K562 (cell line): ENCODE data around the gene CFDP1. TPM values are rescaled to one million over a fixed set of nuclear protein-coding genes. Genes with fewer than 3 reads are reported as not detected.
A peak's percentile ranks its signal among the peaks of the same experiment; 100 is the strongest.

Source experiments
- CBX8 ChIP-seq: fragments of 200-600 bp; sonication (generic); IDR thresholded peaks from 2 replicates; pipeline ENCODE4 v1.6.1; 2012; ENCODE audit warnings: borderline replicate concordance, mixed run types, low read depth, mild to moderate bottlenecking, moderate library complexity, mixed read lengths, low read length, control low read depth, inconsistent platforms; ENCODE audit not compliant: poor library complexity, severe bottlenecking; ENCODE audit errors: extremely low read depth
- ELF1 ChIP-seq: fragments of 200-800 bp; sonication (Bioruptor generic); IDR thresholded peaks from 2 replicates; pipeline ENCODE4 v1.6.1; 2016; ENCODE audit warnings: missing genetic modification characterization, missing compliant biosample characterization
- HNRNPL ChIP-seq: fragments of 200-400 bp; formaldehyde crosslinking; IDR thresholded peaks from 2 replicates; pipeline ENCODE4 v1.6.1; 2017; ENCODE audit warnings: low read depth, mild to moderate bottlenecking, low read length
- MAZ ChIP-seq, 2 experiments: fragments of 450-650 bp in 1 of 2; sonication (generic) in 1 of 2; formaldehyde crosslinking; IDR thresholded peaks in 1 of 2; conservative IDR thresholded peaks in 1 of 2; 2 replicates each; pipeline versions ENCODE4 v1.4.0 to v1.5.0; 2020; ENCODE audit warnings: mild to moderate bottlenecking in 1 of 2, missing genetic modification reagents in 1 of 2
- NRF1 ChIP-seq, 2 experiments: fragments of 450-650 bp; IDR thresholded peaks in 1 of 2; conservative IDR thresholded peaks in 1 of 2; 2 replicates each; pipeline ENCODE4 v1.6.1; 2014; ENCODE audit warnings: mild to moderate bottlenecking in 2 of 2
- RBM39 ChIP-seq: fragments of 200-400 bp; formaldehyde crosslinking; optimal IDR thresholded peaks from 2 replicates; pipeline ENCODE3; 2018; ENCODE audit warnings: low read depth, low read length
- SMARCC2 ChIP-seq: fragments of 450-650 bp; IDR thresholded peaks from 2 replicates; pipeline ENCODE4 v1.6.1; 2017; ENCODE audit warnings: antibody characterized with exemption, moderate library complexity, mild to moderate bottlenecking, low read depth
- ZC3H11A ChIP-seq: IDR thresholded peaks from 2 replicates; pipeline ENCODE4 v1.6.1; 2012; ENCODE audit warnings: low read depth, low read length, improper control_type of control experiment
- ZKSCAN3 ChIP-seq: fragments of 250-450 bp; sonication (Bioruptor Pico); IDR thresholded peaks from 2 replicates; pipeline ENCODE4 v1.4.0; 2020
- ZNF347 ChIP-seq: fragments of 450-650 bp; formaldehyde crosslinking; IDR thresholded peaks from 2 replicates; pipeline ENCODE4 v1.4.0; 2020; ENCODE audit warnings: low read depth, mild to moderate bottlenecking, moderate library complexity
- polyA plus RNA-seq, 8 experiments: library from polyadenylated mRNA; depleted of rRNA in 4 of 8; stranded (reverse) in 5 of 8; unstranded in 3 of 8; fragments of >200 nt; fragmentation: Nextera tagmentation in 2 of 8; fragmentation: Illumina TruSeq in 1 of 8; extraction: Ambion mirVana in 2 of 8; extraction: Trizol in 1 of 8; gene quantifications; 2 replicates each; pipeline versions ENCODE4 v1.2.1 to v1.2.3, GENCODE V29; 2011 to 2014; ENCODE audit warnings: inconsistent platforms in 1 of 8, missing spikeins in 1 of 8
- total RNA-seq, 7 experiments: library from RNA; depleted of rRNA in 6 of 7; stranded (reverse); fragments of >200 nt in 6 of 7; fragmentation: Illumina TruSeq in 2 of 7; extraction: Trizol in 2 of 7; gene quantifications; 2 replicates each; pipeline versions ENCODE4 v1.2.1 to v1.2.3, GENCODE V29; 2011 to 2021; ENCODE audit warnings: low replicate concordance in 1 of 7
- TF ChIP-seq, protein P1 (sequence below): fragments of 250-450 bp; sonication (Bioruptor Pico); IDR thresholded peaks from 2 replicates; pipeline ENCODE4 v1.8.0; 2022; ENCODE audit warnings: inconsistent platforms

The CFDP1 gene
- total and polyA plus RNA-seq, 9 of the 15 experiments (the other 6 are each of a cell fraction or from before 2014, with no cell fraction given): 31.5 to 78.4 (median 61.7) TPM

GRCh38 chr16:75420987-75421819 lies 12.1 kb downstream of the CFDP1 start (continued):
- TF ChIP-seq ZKSCAN3 (CRISPR knock-in tag) (no peak), ZNF347 (CRISPR knock-in tag) (no peak), MAZ (CRISPR knock-in tag; conservative IDR thresholded peaks at IDR 0.05 in 1 of 2, IDR thresholded peaks at IDR 0.05 in 1 of 2) (peak in 1 of 2 experiments; percentile 68; a peak in 2 of 4 replicates), CBX8 (no peak), NRF1 (conservative IDR thresholded peaks at IDR 0.05 in 1 of 2, IDR thresholded peaks at IDR 0.05 in 1 of 2) (peak; percentile 90 to 91), ELF1 (peak; percentile 74), HNRNPL (no peak), RBM39 (no peak), ZC3H11A (no peak), SMARCC2 (no peak)
- TF ChIP-seq, protein P1, sequence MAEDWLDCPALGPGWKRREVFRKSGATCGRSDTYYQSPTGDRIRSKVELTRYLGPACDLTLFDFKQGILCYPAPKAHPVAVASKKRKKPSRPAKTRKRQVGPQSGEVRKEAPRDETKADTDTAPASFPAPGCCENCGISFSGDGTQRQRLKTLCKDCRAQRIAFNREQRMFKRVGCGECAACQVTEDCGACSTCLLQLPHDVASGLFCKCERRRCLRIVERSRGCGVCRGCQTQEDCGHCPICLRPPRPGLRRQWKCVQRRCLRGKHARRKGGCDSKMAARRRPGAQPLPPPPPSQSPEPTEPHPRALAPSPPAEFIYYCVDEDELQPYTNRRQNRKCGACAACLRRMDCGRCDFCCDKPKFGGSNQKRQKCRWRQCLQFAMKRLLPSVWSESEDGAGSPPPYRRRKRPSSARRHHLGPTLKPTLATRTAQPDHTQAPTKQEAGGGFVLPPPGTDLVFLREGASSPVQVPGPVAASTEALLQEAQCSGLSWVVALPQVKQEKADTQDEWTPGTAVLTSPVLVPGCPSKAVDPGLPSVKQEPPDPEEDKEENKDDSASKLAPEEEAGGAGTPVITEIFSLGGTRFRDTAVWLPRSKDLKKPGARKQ (CRISPR knock-in tag): no peak
